ENCODE results near the gene KCNJ18.
"Not testable (repeated sequence)": the region's sequence is repeated elsewhere in the genome, so short reads cannot be mapped to it uniquely, and the experiment has no call there.

Gene KCNJ18

DNA sequence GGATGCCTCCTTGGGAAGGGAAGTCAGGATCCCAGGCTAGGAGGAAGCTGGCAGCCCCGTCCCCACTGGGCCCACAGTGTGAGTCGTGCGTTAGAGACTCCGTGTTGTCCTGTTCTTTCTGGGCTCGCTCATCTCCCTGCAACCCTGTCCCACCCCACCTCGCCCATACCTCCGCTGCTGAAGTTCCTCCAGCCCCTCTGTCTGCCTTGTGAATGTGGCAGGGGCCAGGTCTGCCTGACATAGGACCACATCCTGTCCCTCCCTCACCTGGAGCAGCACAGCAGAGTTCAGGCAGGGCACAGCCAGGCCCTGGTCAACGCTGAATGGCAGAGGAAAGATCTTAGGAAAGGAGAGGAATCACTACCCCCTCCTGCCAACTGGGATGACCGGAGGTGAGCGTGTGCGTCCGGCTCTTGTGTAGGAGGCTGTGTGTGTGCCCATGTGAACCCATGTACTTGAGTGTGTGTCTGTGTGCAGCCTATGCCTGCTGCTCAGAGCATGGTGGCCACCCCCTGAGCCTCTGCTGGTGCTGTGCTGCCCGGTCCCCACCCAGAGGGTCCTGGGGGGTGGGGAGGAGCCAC, 12.8 kb downstream of the KCNJ18 start:
- DNase-seq, result no peak

DNA sequence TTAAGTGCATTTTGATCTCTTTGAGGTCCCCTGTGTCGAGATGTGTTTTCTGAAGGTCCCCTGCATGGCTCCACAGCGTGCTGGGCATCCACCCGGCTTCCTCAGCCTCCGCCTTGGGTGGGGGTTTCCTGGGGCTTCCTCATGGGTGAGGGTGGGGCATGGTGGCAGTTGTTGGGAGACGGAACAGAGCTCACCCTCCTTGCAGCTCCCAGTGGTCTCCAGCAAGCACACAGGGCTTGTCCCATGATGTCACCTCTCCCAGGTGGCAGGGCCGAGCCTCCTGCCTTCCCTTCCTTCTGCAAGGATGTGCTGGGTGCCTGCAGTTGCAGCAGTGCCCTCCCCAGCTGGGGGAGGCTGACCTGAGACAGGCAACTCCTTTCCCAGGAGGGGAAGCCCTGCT, 13.4 kb downstream of the KCNJ18 start:
- not testable (repeated sequence) for DNase-seq

DNA sequence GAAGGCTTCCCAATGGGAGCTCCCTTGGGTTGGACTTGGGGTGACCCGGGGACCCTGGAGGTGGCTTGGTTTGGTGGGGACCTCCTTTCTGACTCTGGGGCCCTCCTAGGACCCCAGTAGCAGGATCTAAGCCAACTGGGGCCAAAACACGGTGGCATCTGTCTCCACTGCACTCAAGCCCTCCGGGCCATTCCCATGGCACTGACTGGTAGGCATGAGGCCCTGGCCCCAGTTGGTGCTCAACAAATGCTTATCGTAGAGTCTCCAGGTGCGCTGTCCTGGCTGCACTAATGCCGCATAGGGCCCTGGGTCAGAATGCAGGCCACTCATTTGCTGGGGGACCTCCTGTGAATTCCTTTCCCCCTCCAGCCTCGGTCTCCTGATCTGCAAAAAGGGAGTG, 14.2 kb downstream of the KCNJ18 start:
- DNase-seq, result not testable (repeated sequence)

DNA sequence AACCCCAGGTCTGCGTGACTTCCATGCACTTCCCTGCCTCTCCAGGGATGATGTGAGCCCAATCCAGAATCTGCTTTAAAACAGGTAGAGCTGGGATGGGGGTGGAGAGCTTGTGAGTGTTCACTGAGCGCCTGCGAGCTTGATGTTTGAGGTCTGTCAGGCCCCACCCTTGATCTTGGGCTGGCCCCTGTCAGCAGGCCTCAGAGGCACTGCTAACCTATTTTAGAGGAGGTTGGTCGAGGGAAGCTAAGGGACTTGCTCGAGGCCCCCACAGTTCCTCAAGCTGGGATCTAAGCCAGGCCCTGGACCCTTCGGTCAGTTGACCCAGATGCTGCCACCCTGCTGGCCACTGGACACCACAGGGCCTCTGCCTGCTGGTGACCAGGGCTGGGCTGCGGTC, 14.8 kb downstream of the KCNJ18 start:
- not testable (repeated sequence) for DNase-seq

DNA sequence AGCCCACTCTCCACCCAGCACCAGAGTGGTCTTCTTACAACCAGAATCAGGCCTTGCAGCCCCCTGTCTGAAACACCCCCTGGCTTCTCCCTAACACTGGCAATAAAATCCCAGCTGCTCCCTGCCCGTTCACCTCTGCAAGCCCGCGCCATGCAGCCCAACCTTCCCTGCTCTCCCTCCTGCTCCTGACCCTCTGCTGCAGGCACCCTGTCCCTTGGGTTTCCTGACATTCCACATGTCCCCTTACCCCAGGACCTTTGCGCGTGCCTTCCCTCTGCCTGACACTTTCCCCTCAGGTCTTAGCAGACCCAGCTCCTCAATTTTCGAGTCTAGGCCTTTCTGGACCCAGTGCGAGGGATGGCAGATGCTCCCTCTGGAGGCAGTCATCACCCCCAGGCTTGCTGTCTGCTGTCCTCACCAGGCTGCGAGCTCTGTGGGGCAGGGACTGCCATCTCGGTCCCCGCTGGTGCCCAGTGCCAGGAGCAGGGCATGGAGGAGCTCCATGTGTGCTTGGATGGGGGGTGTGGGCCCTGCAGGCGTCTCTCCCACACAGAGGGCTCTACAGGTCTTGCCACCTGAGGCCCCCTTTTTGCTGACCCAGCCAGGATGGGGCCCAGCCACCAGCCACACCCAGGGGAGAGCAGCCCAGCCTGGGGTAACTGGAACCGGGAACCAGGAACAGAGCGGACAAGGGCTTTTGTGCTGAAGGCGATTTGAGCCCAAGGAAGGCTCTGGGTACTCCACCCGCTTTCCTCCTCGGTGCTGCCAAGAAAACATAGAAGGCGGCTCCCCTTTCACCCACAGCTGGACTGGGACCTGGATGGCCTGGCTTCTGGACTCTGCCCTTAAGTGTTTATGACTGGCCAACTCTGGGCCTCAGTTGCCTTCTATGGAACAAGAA, 15.6 kb downstream of the KCNJ18 start:
- not testable (repeated sequence) for DNase-seq

DNA sequence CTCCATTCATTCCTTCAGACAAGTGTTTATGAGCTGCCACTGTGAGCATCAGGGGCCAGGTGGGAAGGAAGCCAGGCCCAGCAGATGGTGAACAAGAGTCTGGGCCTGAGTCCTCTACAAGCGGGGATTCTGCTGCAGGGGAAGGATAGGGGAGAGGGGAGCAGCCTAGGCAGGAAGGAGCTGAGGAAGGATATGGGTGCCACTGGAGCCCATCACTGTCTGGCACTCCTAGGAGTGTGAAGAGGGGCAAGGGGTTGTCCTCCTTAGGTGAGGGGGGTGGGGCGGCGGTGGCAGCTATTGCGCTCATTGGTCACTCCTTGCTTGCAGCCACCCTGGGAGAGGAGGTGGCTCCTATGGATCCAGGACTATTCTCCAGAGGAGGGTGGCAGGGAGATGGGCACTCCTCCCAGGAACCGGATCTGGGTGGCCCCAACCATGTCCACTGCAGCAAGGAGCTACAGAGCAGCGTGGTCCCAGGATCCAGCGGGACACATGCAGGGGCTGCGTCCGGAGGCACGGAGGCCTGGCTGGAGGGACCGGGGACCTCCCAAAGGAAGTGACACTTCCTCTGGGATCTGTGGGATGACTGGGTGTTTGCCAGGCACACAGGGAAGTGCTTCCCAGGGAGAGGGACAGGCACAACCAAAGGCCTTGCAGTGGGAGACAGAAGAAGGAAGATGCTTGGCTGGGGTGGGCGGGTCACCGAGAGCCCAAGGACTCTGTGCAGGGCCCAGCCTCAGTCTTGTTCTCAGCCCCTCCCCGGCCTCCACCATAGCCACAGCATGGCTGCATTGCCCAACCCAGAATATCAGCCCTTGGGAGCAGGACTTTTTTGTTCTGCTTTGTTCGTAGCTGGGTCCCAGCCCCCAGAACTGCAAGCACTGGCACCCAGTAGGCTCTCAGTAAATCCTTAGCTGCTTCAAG, 16.6 kb downstream of the KCNJ18 start:
- not testable (repeated sequence) for DNase-seq

DNA sequence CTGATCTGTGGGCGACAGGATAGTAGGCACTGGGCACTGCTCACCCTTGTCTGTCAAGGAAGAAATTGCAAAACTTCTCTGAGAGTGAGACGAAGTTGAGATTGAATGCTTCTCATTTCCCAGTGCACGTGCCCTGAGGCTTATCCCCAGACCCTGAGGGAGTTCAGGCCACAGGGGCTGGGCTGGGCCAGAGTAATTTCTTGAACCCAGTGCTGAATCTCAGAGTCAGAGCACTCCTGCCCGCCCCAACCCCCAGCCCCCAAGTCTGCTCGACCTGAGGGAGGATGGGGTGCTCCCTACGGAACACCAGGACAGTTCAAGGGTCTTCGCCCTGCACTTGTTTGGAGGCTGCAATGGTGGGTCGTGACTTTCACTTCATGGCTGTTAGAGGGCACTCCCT, 17.7 kb downstream of the KCNJ18 start:
- DNase-seq, result not testable (repeated sequence)

DNA sequence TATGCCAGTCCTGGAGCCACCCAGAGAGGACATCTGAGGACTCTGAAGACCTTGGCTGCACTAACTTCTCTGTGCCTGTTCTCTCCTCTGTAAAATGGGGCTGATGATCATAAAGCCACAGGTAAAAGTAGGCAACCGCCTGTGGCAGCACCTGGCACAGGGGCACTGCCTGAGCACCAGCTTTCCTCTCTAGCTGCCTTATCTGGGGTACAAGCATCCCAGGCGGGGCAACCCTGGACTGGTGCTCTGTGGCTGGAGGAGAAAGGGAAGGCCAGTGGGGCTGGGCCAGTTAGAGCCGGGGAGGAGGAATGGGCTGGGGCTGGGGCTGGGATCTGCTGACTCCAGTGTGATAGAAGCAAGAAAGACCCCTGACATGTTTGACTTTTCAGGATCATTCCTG, 18.2 kb downstream of the KCNJ18 start:
- not testable (repeated sequence) for DNase-seq

DNA sequence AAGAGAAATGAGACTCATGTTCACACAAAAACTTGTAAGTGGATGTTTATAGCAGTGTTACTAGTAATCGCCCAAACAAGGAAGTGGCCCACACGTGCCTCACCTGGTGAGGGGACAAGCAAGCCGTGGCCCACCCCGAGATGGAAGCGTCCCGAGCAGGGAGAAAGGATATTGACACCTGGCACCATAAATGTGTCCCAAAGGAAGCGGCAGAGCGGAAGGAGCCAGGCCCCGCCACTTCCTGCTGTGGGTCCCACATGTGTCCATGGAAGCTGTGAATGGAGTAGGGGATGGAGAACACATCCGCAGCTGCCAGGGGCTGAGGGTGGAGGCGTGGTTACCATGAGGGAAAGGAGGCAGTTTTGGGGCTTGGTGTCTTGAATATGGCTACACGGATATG, 18.9 kb downstream of the KCNJ18 start:
- no peak for DNase-seq

DNA sequence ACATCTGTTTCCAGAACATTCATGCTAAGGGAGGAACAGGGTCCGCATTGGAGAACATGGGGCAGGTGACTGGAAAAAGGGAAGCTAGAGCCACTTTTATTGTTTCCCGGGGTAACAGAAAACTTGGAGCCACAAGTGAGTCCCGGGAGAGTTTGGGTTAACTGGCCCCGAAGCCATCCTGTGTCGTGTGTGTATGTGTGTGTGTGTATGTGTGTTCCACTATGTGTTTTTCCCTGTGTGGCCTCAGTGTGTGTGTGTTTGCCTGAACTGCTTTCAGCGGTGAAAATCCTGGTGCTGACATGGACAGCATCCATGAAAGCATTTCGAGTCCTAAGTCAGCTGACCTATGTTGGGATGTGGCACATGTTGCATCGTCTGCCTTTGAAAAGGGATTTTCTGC, 20.7 kb downstream of the KCNJ18 start:
- DNase-seq, result not testable (repeated sequence)

DNA sequence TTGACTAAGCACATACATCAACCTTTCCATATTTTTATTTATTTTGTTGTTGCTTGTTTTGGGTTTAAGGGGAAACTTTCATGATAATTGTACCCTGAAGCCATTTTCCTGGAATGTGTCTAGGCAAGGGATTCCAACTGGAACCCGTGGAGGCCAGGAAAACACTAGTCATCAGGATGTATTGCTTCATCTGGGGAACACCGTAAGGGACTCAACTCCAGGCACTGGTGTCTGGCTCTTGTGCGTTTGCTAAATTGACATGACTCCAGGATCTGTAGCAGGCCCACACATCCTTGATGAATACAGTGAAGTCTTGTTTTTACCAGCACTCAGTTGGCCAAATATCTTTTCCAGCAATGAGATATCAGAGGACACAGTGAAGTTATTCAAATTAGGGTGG, 21.3 kb downstream of the KCNJ18 start:
- not testable (repeated sequence) for DNase-seq

DNA sequence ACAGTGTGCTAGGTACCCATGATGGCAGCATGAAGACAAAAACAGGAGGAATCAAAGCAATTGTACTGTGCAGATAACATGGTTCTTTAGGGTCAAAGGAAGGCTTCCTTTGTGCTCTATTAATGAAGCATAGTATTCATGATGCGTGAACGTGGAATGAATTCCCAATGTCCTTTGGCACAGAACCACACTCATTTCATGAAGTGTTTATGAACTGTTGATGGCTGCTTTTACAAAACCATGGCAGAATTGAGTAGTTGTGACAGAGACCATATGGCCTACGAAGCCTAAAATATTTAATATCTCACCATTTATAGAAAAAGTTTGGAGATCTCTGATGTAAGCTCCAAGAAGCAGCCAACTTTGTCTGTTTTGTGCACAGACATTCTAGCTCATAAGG, 22.4 kb downstream of the KCNJ18 start:
- not testable (repeated sequence) for DNase-seq

DNA sequence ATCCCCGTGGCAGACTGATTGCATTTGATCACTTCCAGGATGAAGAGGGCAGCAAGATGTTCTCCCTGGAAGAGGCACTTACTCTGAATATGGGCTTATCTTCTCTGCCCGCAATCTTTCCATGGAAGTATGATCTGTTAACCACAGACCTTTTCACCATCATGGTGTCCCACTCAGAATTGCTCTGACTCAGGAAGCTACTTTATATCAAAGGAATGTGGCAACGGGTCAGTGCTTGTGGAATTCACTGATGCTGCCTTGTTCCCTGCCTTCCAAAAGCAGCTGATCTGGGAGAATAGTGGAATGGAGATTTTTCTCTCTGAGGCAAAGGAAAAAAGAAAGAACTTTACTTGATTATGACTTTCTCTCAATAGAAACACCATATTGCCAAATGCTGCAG, 23.6 kb downstream of the KCNJ18 start:
- not testable (repeated sequence) for DNase-seq

DNA sequence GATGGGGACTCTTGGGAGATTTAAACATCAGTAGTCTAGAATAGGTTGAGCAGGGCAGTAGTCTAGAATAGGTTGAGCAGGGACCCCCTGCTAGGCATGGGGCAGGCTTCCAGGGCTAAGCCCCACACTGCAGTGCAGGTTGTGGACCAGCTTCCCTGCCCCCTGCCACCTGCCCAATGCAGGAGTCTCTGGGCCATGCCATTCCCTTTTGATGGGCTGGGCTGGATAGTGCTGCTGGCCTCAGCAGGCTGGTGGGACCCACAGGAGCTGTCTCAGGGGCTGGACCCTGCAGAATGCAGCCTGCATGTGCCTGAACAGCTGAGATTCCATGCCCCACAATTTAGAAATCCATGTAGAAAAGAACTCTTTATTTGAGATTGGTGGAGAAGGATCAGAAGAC, 26.6 kb downstream of the KCNJ18 start:
- DNase-seq, result not testable (repeated sequence)

DNA sequence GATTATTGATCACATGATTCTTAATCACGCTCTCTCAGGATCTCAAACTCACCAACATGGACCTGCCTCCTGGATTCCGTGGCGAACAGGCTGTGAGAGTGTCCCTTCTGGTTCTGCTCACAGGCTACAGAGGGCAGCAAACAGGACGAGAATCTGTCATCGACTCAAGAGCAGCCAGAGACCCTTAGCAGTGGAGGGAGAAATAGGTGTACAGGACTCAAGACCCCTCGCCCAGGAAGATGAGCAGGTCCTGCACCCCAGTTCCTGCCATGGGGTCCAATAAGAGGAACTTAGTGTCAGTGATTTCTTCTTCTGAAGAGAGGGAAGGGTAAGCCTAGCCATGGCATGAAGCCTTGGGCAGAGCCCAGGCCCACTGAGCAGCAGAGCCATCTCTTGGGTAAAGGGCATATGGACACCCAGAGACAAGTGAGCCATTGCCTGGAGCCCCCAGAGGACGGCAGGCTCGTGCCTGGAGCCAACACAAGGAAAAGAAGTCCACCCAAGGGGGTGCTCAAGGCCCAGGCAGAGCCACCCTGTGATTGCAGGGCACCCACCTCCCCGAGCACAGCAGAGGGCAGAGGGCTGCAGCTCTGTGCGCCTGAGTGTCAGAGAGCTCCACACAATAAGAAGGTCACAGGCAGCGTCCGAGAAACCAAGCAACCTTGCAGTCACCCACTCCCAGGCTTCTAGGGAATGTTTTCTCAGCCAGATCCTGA, 27.3 kb downstream of the KCNJ18 start:
- not testable (repeated sequence) for DNase-seq

DNA sequence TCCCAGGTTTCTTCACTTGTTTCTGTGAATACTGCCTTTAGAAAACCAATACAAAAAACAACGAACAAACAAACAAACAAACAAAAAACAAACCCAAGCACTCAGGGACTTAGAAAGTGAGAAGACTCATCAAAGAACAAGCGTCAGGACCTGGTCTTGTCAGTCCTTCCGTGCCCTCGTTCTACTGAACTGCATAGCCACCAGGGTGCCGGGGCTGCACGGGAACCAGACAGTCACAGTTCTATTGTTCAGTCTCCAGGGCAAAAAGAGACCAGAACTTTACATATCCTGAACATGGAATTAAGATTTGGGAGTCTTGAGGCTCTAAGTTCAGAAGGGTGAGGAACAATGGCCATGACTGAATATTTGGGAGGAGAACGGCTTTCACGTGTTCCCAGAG, 28.2 kb downstream of the KCNJ18 start:
- DNase-seq, result not testable (repeated sequence)

DNA sequence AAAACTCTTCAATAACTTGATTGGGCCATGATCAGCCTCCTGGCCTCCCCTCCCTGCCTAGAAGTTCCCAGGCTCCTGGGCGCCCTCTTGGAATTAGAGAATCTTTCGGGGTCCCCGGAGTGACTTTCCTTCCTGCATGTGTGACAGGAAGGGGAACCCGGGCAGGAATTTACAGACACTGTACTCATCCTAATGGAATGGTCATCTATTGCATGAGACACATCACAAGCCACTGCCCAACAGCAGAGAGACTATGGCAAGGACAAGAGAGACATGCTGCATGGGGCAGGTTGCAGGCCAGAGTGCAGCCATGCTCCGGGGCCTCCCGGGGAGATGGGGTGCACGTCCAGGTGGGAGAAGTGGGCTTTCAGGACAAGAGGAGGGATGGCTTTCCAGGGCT, 29.9 kb downstream of the KCNJ18 start:
- not testable (repeated sequence) for DNase-seq

DNA sequence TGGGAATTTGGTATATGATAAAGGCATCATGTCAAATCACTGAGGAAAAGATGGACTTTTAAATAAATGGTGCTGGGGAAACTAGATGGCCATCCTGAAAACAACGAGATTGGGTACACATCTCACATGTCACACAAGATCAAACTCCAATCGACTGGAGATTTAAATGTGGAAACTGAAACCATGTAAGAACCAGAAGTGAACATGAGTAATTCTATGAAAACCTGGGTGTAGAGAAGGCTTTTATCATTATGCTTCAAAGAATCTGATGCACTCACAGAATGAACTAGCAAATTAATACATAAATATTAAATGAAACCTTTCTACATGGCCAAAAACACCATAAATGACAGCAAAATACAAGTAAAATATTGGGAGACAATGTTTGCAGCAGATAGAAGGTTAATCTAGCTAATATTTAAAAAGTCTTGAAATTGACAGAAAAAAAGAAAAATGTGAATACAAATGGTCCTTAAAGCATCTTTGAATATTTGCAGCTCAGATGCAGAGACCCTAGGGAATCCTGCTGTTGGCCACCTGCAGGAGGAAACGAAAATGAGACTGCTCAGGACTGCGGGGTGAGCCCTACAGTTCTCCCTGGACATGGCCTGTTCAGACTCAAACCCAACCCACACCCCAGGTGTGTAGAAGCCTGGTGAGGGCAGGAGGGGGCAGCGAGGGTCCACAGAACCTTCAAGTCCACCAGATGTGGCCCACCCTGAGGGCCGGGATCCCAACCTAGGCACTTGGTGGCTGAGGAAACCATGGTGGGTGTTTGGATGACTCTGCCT, 32.1 kb downstream of the KCNJ18 start:
- not testable (repeated sequence) for DNase-seq

DNA sequence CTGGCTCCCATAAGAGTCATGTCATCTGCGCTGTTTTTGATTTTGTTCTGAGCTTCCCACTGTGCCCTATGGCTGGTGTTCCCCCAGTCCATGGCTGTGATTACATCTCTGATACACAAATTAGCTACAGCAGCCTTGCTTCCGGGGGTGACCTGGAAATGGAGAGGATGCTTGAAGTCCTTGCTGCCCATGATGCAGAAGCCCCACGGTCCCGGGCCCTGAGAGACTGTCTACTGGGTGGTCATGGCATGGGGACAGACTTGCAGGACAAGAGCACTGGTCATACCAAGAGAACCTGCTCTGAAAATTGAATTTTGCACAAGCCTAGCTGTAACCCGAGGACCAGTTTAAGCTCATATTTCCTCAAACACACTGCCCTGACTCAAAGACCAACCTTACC, 38.8 kb downstream of the KCNJ18 start:
- not testable (repeated sequence) for DNase-seq

DNA sequence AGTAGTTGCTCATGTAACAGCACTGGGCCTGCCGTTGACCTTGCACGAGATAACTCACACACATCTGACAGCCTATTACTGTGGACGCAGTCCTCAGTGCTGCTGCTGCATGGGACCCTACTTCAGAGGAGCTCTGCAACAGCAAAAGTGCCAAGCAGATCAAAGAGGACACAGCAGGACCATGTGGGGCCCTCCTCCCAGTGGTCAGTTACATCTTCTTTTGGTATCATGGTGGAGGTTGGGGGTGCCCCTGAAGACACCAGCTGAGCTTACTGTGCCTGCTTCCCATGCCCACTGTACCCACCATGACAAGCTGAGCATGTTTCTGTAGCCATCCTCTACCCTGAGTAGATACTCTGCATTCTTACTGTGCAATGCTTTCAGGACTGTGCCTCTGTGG, 41.6 kb downstream of the KCNJ18 start:
- DNase-seq, result not testable (repeated sequence)

DNA sequence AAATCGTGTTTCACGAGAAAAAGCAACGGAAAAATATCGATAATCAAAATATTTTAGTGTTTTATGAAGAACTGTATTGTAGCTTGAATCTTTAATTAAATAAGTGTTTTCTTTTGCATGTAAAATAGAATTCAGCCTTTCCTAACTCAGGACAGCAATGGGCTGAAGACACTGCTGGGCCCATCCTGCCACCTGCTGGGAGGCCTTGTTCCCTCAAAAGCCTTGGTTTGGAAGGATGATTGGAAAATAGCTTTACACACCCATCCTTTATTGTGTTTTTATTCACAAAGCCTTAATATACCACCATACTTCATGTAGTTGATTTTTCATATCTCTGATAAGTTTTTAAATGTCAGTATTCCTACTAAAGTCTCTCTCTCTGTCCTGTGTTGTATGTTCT, 43.5 kb downstream of the KCNJ18 start:
- not testable (repeated sequence) for DNase-seq
